GM04503 (cell line): Measurements from ENCODE around the gene SAP130.

Experiments used
- DNase-seq: peaks from one replicate; pipeline ENCODE4 v3.0.0-alpha.2; 2012; ENCODE audit warnings: low read depth

The SAP130 gene

GRCh38 chr2:128026448-128027277 is 1.2 kb downstream of the SAP130 start:
- DNase-seq = no peak

DNA sequence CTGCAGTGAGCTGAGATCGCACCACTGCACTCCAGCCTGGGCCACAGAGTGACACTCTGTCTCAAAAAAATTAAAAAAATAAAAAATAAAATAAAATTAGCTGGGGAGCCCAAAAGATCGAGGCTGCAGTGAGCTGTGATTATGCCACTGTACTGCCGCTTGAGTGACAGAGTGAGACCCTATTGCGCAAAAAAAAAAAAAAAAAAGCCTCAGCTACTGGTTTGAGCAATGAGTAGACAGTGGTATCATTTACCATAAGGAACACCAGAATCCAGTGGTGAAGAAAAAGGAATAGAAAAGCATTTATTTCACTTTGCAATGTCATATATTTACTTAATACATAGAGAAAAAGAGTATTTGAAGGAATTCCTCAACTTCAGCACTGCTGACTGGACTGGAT is 3.0 kb downstream of the SAP130 start:
- no peak for DNase-seq

GRCh38 chr2:128017561-128017960 is 10.3 kb downstream of the SAP130 start:
- DNase-seq = no peak

DNA sequence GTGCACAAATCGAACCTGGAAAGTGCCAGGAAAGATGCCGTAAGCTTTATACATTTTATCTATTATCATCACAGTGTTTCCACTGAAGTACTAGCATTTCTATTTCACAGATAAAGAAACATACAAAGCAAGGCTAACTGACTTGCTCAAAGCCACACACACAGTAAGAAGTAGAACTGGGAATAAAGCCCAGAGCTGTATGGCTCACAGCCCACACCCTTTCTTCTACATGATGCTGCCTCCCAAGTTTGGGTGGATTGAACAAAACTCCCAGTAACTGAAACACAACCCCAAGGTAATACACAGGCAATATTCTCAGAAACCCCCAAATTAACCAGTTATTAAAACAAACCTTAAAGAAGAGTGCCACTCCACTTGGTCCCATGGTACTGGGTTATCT is 11.2 kb downstream of the SAP130 start:
- no peak for DNase-seq

GRCh38 chr2:128012698-128013097 is 15.2 kb downstream of the SAP130 start:
- DNase-seq = no peak

DNA sequence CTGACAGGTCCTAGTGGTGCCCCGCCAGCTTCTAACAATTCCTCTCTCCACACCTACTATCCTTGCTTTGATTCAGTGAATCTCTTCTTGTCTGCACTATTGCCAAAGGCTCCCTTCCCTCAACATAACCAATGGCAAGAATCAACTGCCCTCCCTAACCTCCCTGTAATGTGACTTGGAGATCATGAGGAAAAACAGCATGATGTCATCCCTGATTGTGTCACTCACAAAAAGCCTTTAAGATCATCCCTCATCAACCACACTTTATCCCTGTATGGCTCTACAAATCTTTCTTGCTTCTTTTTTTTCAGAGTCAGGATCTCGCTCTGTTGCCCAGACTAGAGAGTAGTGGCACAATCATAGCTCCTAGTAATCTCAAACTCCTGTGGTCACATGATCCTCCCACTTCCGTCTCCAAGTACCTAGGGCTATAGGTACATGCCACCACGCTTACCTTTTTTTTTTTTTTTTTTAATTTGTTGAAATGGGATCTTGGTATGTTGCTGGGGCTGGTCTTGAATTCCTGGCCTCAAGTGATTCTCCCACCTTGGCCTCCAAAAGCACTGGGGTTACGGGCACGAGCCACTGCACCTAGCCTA is 19.7 kb downstream of the SAP130 start:
- no peak for DNase-seq

DNA sequence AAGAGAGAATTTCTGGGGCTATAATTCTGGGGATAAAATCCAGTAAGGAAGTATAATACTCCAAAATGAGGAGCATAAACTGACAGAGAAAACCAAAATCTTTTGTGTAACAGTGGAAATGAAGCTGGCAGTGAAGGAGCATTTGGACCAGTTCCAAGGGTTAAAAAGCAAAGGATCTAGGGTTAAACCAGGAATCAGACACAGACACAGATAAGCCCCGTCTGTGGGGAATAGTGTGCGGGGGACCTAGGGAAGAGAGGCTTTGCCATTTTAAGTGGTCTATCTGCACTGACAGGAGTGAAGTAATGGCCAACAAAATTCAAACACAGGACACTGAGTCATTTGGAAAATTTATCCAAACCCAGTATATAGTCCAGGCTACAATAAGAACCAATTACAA is 23.4 kb downstream of the SAP130 start:
- no peak for DNase-seq

- no peak for DNase-seq
Observed at GRCh38 chr2:128003463-128003862, 24.4 kb downstream of the SAP130 start.

GRCh38 chr2:127996160-127996559 is 31.7 kb downstream of the SAP130 start:
- no peak for DNase-seq

GRCh38 chr2:127995725-127996124 is 32.1 kb downstream of the SAP130 start:
- no peak for DNase-seq

DNA sequence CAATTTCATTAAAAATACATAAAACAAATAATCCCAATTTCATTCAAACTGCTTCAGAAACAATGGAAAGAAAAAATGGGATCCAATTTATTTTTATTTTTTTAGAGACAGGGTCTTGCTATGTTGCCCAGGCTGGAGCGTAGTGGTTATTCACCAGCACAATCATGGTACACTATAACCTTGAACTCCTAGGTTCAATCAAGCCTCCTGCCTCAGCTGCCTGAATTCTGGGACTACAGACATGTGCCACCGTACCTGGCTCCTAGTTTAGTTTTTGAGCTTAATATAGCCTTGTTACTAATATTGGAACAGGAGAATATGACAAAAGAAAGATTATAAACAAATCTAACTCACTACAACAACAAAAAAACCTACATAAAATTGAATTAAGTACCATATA is 34.2 kb downstream of the SAP130 start:
- DNase-seq = no peak

- DNase-seq = no peak
Observed at GRCh38 chr2:127991742-127992141, 36.1 kb downstream of the SAP130 start.

DNA sequence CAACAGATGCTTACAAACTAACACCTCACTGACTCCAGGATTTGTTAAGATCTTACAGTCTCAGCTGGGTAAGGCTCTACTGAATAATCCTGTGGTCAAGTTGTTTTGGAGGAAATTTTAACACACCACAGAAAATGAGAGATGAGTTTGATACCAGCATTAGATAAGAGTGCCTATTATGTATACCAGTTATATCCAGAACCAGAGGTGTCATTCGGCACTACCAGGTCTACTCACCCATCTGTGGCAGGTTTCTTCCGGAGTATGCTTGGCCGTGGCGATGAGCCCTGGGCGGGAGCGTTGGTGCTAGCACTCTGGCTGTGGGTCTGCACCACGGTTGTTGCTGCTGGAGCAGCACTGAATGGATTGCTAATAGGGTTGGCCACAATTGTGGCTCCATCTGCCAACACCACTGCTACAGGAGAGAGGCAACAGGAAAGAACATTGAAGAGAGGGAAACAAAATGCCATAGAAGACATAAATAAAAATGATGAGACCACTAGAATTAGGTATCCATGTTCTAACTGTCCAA is 41.2 kb downstream of the SAP130 start:
- DNase-seq = no peak

- no peak for DNase-seq
Observed at GRCh38 chr2:127985735-127986134, 42.1 kb downstream of the SAP130 start.

- DNase-seq = no peak
Observed at GRCh38 chr2:127985026-127985734, 42.7 kb downstream of the SAP130 start.

DNA sequence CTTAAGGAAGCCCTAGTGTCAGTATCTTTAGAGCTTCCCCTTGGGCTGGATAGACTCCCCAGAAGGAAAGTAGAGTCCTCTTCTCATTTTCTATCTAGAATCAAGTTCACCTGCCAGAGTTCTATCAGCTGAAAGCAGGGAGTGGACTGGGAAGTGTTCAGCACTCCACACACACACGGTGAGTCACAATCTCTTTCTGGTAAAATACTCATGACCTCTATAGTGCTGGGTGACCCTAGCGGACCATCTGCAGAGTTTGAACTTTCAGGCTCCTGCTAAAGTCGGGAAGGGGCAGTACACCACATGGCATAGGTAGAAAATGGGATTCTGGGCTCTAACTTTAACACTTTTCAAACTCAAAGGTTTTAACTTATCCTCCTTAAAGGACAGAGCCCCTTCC is 43.3 kb downstream of the SAP130 start:
- no peak for DNase-seq

- DNase-seq = no peak
Observed at GRCh38 chr2:127969446-127969845, 58.4 kb downstream of the SAP130 start.

DNA sequence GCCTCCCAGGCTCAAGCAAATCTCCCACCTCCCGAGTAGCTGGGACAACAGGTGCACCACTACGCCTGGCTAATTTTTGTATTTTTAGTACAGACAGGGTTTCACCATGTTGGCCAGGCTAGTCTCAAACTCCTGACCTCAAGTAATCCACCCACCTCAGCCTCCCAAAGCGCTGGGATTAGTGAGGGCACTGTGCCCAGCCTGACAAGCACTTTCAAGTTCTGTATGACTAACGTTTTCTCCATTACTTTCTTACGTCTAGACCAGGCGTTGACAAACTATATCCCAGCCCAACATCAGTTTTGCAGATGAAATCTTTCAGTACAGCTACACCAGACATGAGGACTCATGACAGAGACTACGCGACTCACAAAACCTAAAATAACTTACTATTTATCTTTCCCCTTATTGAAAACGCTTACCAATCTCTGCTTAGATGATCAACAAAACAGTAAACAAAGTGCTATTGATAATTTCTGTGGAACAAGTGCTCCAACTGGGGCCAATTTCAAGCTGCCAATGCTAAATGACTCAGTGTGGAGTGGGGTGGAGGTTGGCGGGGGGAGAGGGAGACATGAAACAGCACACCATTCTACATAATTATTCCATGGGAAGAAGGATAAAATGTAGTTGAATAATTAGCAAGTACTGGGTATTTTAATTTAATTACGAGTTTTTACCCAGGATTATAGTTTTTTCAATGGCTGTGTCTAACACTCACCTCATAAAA is 59.1 kb downstream of the SAP130 start:
- no peak for DNase-seq

GRCh38 chr2:127961729-127962128 is 66.1 kb downstream of the SAP130 start:
- DNase-seq = no peak

GRCh38 chr2:127957240-127957639 is 70.6 kb downstream of the SAP130 start:
- no peak for DNase-seq

GRCh38 chr2:127954857-127955256 is 73.0 kb downstream of the SAP130 start:
- DNase-seq = no peak

GRCh38 chr2:127953849-127954248 is 74.0 kb downstream of the SAP130 start:
- no peak for DNase-seq
